ENCODE data around the gene LPP.

- TF ChIP-seq, protein P1, sequence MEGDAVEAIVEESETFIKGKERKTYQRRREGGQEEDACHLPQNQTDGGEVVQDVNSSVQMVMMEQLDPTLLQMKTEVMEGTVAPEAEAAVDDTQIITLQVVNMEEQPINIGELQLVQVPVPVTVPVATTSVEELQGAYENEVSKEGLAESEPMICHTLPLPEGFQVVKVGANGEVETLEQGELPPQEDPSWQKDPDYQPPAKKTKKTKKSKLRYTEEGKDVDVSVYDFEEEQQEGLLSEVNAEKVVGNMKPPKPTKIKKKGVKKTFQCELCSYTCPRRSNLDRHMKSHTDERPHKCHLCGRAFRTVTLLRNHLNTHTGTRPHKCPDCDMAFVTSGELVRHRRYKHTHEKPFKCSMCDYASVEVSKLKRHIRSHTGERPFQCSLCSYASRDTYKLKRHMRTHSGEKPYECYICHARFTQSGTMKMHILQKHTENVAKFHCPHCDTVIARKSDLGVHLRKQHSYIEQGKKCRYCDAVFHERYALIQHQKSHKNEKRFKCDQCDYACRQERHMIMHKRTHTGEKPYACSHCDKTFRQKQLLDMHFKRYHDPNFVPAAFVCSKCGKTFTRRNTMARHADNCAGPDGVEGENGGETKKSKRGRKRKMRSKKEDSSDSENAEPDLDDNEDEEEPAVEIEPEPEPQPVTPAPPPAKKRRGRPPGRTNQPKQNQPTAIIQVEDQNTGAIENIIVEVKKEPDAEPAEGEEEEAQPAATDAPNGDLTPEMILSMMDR (IDR thresholded peaks at IDR 0.05): no peak
- no peak for TF ChIP-seq EZH2 (IDR thresholded peaks at IDR 0.05; ENCODE audit: borderline replicate concordance, insufficient read depth, low read depth, low read length, poor library complexity, severe bottlenecking)
Measured at GRCh38 chr3:188465311-188465710, 311.4 kb downstream of the LPP start.
